Lung microvascular endothelial cell (primary cell): ENCODE measurements around the gene IGSF9B. TPM values are rescaled to one million over a fixed set of nuclear protein-coding genes. Genes with fewer than 3 reads are reported as not detected.
"Not testable (repeated sequence)": the region's sequence is repeated elsewhere in the genome, so short reads cannot be mapped to it uniquely, and the experiment has no call there.

Source experiments
- DNase-seq, 2 donors: peaks; one replicate each; pipeline versions ENCODE4 v3.0.0 to v3.0.0-alpha.2; 2010; ENCODE audit warnings: low read depth in 2 of 2
- total RNA-seq: library from RNA; depleted of rRNA; stranded (reverse); fragments of >200 nt; gene quantifications from 2 replicates; pipeline ENCODE4 v1.2.1, GENCODE V29; 2014

Gene IGSF9B, protein sequence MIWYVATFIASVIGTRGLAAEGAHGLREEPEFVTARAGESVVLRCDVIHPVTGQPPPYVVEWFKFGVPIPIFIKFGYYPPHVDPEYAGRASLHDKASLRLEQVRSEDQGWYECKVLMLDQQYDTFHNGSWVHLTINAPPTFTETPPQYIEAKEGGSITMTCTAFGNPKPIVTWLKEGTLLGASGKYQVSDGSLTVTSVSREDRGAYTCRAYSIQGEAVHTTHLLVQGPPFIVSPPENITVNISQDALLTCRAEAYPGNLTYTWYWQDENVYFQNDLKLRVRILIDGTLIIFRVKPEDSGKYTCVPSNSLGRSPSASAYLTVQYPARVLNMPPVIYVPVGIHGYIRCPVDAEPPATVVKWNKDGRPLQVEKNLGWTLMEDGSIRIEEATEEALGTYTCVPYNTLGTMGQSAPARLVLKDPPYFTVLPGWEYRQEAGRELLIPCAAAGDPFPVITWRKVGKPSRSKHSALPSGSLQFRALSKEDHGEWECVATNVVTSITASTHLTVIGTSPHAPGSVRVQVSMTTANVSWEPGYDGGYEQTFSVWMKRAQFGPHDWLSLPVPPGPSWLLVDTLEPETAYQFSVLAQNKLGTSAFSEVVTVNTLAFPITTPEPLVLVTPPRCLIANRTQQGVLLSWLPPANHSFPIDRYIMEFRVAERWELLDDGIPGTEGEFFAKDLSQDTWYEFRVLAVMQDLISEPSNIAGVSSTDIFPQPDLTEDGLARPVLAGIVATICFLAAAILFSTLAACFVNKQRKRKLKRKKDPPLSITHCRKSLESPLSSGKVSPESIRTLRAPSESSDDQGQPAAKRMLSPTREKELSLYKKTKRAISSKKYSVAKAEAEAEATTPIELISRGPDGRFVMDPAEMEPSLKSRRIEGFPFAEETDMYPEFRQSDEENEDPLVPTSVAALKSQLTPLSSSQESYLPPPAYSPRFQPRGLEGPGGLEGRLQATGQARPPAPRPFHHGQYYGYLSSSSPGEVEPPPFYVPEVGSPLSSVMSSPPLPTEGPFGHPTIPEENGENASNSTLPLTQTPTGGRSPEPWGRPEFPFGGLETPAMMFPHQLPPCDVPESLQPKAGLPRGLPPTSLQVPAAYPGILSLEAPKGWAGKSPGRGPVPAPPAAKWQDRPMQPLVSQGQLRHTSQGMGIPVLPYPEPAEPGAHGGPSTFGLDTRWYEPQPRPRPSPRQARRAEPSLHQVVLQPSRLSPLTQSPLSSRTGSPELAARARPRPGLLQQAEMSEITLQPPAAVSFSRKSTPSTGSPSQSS (N-terminal part only)
- total RNA-seq, result not detected in 2 replicates

DNA sequence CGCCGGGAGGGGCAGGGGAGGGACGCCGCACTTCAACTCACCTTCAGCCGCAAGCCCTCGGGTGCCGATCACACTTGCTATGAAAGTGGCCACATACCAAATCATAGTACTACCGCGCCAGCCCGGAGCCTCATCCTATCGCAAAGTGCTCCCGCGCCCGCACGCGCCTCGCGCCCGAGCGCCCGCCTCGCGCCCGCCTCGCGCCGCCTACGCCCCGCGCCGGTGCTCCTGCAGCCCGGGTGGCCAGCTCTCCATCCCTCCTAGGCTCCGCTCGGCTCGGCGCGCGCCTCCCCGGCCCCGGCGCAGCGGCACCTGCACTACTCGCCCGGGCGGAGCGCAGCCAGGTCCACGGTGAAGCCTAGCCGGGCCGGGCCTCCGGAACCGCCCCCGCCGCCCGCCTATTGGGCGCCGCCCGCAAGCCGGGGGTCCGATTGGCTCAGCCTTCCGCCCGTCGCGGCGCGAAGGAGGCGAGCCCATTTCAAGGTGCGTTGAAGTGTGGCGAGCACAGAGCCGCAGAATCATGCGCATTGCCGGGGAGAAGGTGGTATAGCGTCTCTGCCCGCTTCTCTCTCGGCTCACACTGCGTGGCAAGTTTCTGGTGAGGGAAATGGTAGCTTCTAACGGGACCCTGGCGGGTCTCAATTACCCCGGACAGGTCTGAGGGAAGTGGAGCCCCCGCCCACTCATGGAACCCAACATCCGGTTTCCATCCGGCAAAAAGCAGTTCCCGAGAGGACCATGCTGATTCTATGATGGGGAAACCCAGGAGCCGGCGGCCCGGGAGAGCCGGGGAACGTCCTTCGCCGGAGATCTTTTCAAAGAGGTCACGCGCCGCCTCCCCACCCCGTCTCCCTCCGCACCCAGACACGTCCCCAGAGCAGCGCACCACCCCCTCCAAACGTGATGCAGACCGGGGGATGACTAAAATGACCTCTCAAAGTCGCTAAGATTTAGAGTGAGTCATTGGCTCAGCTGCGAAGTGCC, at the start of gene IGSF9B:
Gene IGSF9B, minus strand, starts transcription at position 319 of the 984 bp plus-strand sequence. Its CDS starts 214 bp downstream, at position 105.
- peak; percentile 58 to 73 for DNase-seq

- no peak for DNase-seq
These were observed 47.9 kb upstream of the IGSF9B start for GRCh38 chr11:134004496-134005172.

GRCh38 chr11:134003792-134004495, 47.2 kb upstream of the IGSF9B start:
- DNase-seq, result no peak

DNA sequence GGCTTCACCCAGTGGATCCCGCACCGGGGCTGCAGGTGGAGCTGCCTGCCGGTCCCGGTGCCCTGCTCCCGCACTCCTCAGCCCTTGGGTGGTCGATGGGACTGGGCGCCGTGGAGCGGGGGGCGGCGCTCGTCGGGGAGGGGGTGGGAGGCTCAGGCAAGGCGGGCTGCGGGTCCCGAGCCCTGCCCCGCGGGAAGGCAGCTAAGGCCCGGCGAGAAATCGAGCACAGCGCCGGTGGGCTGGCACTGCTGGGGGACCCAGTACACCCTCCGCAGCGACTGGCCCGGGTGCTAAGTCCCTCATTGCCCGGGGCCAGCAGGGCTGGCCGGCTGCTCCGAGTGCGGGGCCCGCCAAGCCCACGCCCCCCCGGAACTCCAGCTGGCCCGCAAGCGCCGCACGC, 46.1 kb upstream of the IGSF9B start:
- DNase-seq, result not testable (repeated sequence)

GRCh38 chr11:134002338-134002737, 45.6 kb upstream of the IGSF9B start:
- DNase-seq, result not testable (repeated sequence)

- DNase-seq, result no peak
These were observed 44.8 kb upstream of the IGSF9B start for GRCh38 chr11:134001596-134001995.

DNA sequence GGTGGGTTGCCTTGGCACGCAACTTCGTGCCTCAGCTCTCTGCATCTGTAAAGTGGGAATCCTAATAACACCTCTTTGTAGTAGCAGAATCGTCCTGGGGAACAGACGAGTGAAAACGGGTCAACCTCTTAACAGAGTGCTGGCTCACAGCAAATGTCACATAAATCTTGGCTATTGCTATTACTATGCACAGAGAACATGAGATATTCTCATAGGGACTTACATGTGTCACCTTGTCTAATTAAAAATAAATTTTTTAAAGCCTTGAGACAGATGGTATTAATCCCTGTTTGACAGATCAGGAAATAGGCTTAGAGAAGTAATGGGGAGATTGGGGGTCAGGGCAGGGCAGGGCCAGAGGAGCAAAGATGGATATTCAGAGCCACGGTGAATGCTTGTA, 44.3 kb upstream of the IGSF9B start:
- DNase-seq, result no peak

DNA sequence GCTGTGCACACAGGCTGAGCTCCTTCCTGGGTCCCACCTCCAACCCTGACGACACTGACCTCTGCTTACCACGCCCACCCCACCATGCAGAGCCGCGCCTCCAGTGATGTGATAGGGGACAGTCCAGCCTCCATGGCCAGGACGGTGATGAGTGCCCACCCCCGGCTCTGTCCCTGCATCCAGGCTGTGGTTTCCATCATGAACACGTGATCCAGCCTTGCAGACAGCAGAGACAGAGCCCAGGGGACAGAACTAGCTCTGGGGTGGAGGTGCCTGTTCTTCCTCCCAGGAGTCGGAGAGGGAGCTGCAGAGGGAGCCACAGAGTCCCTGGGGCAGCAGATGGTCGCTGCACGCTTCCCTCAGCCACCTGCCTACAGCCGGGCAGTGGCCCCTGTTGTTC, 42.6 kb upstream of the IGSF9B start:
- DNase-seq, result no peak

DNA sequence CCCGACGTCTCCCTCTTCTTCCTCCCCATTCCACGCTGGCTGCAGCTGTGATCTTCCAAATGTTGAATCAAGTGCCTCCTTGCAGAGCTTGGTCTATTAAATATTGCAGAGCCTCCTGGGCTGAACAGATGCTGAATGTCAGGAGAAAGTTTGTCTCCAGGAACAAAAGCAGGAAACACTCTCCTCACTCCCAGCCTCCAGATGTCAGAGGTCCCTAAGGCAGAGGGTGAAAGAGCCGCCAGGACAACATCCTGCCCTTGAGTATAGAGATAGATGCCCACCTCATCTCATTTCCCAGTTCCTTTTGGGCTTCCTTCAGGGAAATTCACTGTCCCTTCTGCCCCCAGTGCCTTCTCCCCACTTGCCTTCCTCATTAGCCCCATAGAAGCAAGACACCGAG, 40.8 kb upstream of the IGSF9B start:
- DNase-seq, result no peak

GRCh38 chr11:133996671-133997070, 39.9 kb upstream of the IGSF9B start:
- DNase-seq, result no peak

DNA sequence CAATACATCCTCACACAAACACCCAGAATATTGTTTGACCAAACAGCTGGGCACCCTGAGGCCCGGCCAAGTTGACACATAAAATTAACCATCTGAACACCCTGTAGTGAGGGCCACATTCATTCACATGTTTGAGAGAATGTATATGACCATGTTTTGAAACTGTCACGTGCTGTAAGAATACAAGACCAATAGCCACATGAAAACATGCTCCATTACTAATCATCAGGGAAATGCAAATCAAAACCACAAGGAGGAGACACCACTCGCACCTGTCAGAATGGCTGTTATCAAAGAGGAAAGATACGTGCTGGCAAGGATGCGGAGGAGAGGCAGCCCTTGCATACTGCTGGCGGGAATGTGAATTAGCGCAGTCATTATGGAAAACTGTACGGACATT, 38.3 kb upstream of the IGSF9B start:
- DNase-seq, result no peak

GRCh38 chr11:133993921-133994320, 37.2 kb upstream of the IGSF9B start:
- no peak for DNase-seq

GRCh38 chr11:133993107-133993506, 36.3 kb upstream of the IGSF9B start:
- DNase-seq, result no peak

- no peak for DNase-seq
These were observed 35.4 kb upstream of the IGSF9B start for GRCh38 chr11:133992121-133992520.

DNA sequence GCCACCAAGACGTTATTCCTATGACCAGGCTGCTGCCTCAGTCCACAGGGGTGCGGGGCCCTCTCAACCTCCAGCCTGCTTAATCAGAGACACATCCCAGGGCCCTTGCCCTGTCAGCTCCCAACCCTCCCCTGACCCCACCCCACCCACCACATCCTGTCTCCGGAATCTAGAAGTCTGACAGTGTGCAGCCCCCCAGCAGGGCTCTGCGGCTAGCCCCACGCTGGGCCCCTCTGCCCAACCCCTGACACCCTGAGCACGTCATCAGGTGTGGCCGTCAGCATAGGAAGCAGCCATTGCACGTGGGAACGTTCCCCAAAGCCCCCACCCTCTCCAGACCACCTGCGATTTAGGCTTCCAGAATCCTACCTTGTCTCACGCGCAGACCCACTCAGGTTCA, 34.3 kb upstream of the IGSF9B start:
- DNase-seq, result no peak

DNA sequence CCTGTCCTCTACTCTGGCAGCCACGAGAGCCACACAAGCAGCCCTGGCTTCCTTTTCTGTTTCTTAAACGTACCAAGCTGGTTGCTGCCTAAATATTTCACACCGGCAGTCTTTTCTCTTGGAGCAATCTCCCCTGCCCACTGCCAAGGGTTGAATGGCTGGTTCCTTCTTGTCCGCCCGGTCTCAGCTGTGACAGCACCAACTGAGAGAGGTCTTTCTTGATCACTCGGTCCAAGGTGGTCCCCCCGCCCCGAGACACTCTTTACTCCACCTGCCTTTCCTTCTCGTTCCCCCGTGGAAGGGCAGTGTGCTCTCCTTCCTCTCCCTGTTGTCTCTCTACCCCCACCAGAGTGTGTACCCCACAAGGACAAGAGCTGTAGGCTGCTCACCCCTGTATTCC, 33.7 kb upstream of the IGSF9B start:
- no peak for DNase-seq

- DNase-seq, result no peak
These were observed 32.1 kb upstream of the IGSF9B start for GRCh38 chr11:133988686-133989410.

GRCh38 chr11:133987171-133987570, 30.4 kb upstream of the IGSF9B start:
- no peak for DNase-seq
